Bronchial epithelial cell (primary cell): Measurements from ENCODE around the gene HIVEP1. TPM values are rescaled to one million over a fixed set of nuclear protein-coding genes. Genes with fewer than 3 reads are reported as not detected.
"Not testable (repeated sequence)": the region's sequence is repeated elsewhere in the genome, so short reads cannot be mapped to it uniquely, and the experiment has no call there.

ENCODE experiments used
- DNase-seq: peaks from one replicate; pipeline ENCODE4 v3.0.0-alpha.2; 2010; ENCODE audit warnings: low read depth
- FAIRE-seq: peaks from 2 replicates; lab custom pipeline; 2011; peaks lifted over from hg19 to GRCh38; lab: Jason Lieb, UNC
- H3K27me3 ChIP-seq: 2 replicates; pipeline ENCODE4 v1.5.1; 2011; ENCODE audit warnings: low read length; ENCODE audit not compliant: control insufficient read depth, insufficient read depth
- H3K36me3 ChIP-seq: 2 replicates; pipeline ENCODE4 v1.5.1; 2011; ENCODE audit warnings: low read length; ENCODE audit not compliant: control insufficient read depth, insufficient read depth
- H3K4me3 ChIP-seq: 2 replicates; pipeline ENCODE4 v1.5.1; 2011; ENCODE audit warnings: mild to moderate bottlenecking, low read depth, low read length, control low read depth
- CTCF ChIP-seq: IDR thresholded peaks from 2 replicates; pipeline ENCODE4 v1.5.1; 2011; ENCODE audit warnings: mild to moderate bottlenecking, moderate library complexity, low read length, control low read depth, inconsistent platforms; ENCODE audit not compliant: insufficient read depth, severe bottlenecking
- total RNA-seq: library from RNA; depleted of rRNA; stranded (reverse); fragments of >200 nt; gene quantifications from 2 replicates; pipeline ENCODE4 v1.2.1, GENCODE V29; 2014

Gene HIVEP1
- total RNA-seq, 1 donor from 2014 or later = 6.8 TPM

DNA sequence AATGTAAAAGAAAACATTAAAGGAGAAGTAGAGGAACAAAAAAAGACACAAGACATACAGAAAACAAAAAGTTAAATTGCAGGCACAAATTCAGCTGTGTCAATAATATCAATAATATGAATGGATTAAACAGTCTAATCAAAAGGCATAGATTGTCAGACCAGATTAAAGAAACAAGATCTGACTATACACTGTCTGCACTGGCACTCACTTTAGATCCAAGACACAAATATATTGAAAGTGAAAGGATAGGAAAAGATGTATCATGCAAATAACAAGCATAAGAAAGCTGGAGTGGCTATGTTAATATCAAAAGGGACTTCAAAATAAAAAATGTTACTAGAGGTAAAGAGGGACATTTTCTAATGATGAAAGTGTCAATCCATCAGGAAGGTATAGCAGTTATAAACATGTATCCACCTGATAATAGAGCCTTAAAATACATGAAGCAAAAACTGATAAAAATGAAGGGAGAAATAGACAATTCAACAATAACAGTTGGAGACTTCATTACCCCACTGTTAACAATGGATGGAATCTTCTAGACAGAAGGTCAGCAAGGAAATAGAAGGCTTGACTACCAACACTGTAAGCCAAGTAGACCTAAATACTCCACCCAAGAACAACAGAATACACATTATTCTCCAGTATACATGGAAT, 89.7 kb downstream of the HIVEP1 start:
- FAIRE-seq (no peak), DNase-seq (no peak)
- TF ChIP-seq CTCF = no peak

DNA sequence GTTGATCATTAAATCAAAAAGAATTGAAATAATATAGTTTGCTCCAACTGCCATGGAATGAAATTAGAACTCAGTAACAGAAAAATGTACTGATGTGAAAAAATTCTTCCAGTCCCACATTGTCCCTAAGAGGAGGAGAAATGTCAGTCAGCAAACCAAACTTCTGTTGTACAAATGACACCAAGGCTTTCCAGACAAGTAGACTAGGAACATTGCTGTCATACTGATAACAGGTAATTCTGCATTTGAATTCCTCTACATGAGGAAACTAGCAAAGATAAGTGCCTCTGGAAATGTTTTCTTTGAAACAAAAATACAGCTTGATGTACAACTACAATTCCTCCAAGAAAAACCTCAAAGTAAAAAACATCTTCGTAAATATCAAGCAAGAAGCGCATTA, 90.2 kb downstream of the HIVEP1 start:
- no peaks in the 10 kb centered on the region for H3K36me3 ChIP-seq
- DNase-seq (no peak), FAIRE-seq (no peak)
- no peak for TF ChIP-seq CTCF
- no peaks in the 10 kb centered on the region for H3K27me3 ChIP-seq
- no peak overlapping the region for H3K4me3 ChIP-seq

More for the DNA sequence above, 89.7 kb downstream of the HIVEP1 start:
- H3K36me3 ChIP-seq = no peaks in the 10 kb centered on the region
- H3K27me3 ChIP-seq = no peaks in the 10 kb centered on the region
- H3K4me3 ChIP-seq = no peak overlapping the region

DNA sequence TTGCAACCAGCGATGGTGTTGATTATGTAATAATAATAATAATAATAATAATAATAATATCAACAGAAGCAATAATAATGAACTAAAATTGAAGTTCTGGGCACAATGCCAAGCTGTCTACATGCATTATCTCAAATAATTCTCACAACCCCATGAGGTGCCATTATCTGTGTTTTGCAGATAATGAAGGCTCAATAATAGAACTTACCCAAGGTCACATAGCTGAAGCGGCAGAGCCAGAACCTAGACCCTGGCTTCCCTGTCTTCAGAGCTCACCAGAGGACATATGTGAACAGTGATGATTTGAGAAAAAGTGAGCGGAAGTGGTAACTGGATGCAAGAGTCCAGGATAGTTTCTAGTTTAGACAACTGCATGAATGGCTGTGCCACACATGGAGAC, 91.0 kb downstream of the HIVEP1 start:
- no peaks in the 10 kb centered on the region for H3K27me3 ChIP-seq
- no peak overlapping the region for H3K4me3 ChIP-seq
- no peaks in the 10 kb centered on the region for H3K36me3 ChIP-seq
- no peak for TF ChIP-seq CTCF
- DNase-seq (no peak), FAIRE-seq (no peak)

GRCh38 chr6:12105271-12105670, 93.2 kb downstream of the HIVEP1 start:
- no peak for DNase-seq
- no peak for FAIRE-seq
- TF ChIP-seq CTCF = no peak
- H3K27me3 ChIP-seq = no peaks in the 10 kb centered on the region
- H3K36me3 ChIP-seq = peaks cover 3% of the 10 kb centered on the region
- H3K4me3 ChIP-seq = no peak overlapping the region

DNA sequence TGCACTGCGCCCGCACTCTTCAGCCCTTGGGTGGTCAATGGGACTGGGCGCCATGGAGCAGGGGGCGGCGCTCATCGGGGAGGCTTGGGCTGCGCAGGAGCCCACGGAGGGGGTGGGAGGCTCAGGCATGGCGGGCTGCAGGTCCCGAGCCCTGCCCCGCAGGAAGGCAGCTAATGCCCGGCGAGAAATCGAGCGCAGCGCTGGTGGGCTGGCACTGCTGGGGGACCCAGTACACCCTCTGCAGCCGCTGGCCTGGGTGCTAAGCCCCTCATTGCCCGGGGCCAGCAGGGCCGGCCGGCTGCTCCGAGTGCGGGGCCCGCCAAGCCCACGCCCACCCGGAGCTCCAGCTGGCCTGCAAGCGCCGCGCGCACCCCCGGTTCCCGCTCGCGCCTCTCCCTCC, 96.3 kb downstream of the HIVEP1 start:
- FAIRE-seq, H3K4me3 ChIP-seq, DNase-seq, H3K27me3 ChIP-seq, H3K36me3 ChIP-seq: not testable (repeated sequence)

DNA sequence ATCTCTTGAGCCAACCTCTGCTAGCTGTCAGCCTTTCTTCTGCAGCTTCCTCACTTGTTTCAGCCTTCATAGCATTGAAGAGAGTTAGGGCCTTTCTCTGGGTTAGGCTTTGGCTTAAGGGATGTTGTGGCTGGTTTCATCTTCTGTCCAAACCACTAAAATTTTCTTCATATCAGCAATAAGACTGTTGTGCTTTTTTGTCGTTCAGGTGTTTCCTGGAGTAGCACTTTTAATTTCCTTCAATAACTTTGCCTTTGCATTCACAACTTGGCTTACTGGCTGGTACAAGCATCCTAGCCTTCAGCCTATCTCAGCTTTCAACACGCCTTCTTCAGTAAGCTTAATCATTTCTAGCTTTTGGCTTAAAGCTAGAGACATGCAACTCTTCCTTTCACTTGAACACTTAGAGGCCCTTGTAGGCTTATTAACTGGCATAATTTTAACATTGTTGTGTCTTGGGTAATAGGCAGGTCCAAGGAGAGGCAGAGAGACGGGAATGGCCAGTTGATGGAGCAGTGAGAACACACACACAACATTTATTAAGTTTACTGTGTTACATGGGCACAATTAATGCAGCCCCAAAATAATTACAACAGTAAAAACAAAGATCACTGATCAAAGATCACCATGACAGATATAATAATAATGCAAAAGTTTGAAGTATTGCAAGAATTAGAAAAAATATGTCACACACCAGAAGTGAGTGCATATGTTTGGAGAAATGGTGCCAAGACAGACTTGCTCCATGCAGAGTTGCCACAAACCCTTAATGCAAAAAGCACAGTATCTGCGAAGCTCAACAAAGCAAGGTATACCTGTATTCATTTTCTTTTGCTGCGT, 98.6 kb downstream of the HIVEP1 start:
- peaks cover 4% of the 10 kb centered on the region for H3K36me3 ChIP-seq
- FAIRE-seq (no peak), DNase-seq (no peak)
- H3K27me3 ChIP-seq = no peaks in the 10 kb centered on the region
- TF ChIP-seq CTCF = no peak
- no peak overlapping the region for H3K4me3 ChIP-seq
